BE2C (cell line): ENCODE measurements around the gene SCAF8.

Experiments
- DNase-seq: peaks from one replicate; pipeline ENCODE4 v3.0.0-alpha.2; 2020
- H3K27me3 ChIP-seq: fragments of 250-450 bp; sonication (Bioruptor Pico); 2 replicates; pipeline ENCODE4 v1.5.1; 2020; ENCODE audit warnings: mild to moderate bottlenecking
- H3K36me3 ChIP-seq: fragments of 250-450 bp; sonication (Bioruptor Pico); 2 replicates; pipeline ENCODE4 v1.5.1; 2020; ENCODE audit warnings: mild to moderate bottlenecking
- H3K4me1 ChIP-seq: fragments of 250-450 bp; sonication (Bioruptor Pico); 2 replicates; pipeline ENCODE4 v1.5.1; 2020
- H3K4me3 ChIP-seq: 2 replicates; pipeline ENCODE4 v1.5.1; 2011; ENCODE audit warnings: low read depth, low read length
- H3K9me3 ChIP-seq: fragments of 250-450 bp; sonication (Bioruptor Pico); 2 replicates; pipeline ENCODE4 v1.5.1; 2020
- CTCF ChIP-seq: IDR thresholded peaks from 2 replicates; pipeline ENCODE4 v1.5.1; 2012; ENCODE audit warnings: mild to moderate bottlenecking, low read depth, low read length

Gene SCAF8

DNA sequence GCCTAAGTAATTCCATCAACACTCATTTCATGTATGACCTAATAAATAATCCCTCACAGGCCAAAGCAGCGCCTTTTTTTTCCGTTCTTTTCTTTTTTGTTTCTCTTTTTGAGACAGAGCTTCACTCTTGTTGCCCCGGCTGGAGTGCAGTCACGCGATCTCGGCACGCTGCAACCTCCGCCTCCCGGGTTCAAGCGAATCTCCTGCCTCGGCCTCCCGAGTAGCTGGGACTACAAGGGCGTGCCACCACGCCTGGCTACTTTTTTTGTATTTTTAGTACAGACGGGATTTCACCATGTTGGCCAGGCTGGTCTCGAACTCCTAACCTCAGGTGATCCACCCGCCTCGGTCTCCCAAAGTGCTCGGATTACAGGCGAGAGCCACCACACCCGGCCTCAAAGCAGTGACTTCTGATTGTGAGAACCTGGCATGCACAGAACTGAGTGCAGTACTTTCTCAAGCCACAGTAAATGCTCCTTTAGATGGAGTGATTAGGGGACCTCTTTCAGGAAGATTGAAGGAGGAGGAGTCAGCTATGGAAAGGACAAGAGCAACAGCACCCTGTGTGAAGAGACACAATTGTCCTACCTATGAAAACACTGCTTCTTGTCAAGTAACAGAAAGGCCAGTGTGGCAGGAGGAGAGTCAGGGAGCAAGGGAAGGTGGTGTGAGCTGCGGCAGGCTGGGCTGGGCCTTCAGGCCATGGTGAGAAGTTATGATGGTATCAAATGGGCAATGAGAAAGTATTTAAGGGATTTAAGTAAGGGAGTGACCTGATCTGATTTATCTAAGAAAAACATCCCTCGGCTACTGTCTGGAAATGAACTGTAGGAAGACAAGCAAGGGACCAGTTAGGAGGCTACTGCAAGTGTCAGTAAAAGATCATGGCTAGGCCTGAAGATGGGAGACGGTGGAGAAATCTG lies 1.7 kb upstream of the SCAF8 start:
- no peak overlapping the region for H3K4me3 ChIP-seq
- no peak for DNase-seq
- H3K4me1 ChIP-seq: peaks cover 3% of the 10 kb centered on the region; the same call in 1 of the 2 replicates
- no peaks in the 10 kb centered on the region; the same call in 1 of the 2 replicates for H3K36me3 ChIP-seq
- H3K9me3 ChIP-seq: no peaks in the 10 kb centered on the region
- no peak for TF ChIP-seq CTCF
- no peaks in the 10 kb centered on the region for H3K27me3 ChIP-seq

DNA sequence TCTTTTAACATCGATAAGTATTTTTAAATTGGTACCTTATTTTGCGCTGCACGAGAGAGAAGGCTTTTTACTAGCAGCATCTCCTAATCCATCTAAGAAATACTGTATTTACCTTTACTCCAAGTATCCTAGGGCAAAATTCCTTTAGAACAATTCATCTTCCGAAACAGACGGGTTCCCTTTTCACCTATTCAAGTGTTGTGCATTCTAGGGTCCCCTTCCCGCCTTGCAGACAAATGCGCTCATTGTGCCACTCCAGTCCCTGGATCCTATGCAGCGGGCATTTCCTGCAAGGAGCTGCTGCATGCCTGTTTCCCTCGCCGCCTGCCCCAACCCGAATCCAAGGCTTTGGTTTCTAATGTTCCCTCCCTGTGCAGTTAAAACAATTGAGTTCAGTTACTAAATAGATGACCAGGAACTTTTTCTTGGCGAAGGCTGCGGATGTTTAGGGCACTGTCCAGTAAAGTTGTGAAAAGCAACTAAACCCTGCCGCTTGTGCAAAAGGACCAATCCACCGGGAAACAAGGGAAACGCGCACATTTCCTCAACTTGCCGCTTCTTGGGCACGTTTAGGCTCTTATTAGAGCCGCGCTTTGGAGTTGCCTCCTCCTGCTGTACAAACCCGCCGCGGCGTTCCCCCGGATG lies 556 bp upstream of the SCAF8 start:
- peaks cover 3% of the 10 kb centered on the region; the same call in 1 of the 2 replicates for H3K4me1 ChIP-seq
- peak; percentile 56 for DNase-seq
- no peaks in the 10 kb centered on the region for H3K27me3 ChIP-seq
- H3K36me3 ChIP-seq: no peaks in the 10 kb centered on the region; the same call in none of the 2 replicates
- peak overlapping the region; percentile 72 for H3K4me3 ChIP-seq
- no peaks in the 10 kb centered on the region for H3K9me3 ChIP-seq
- no peak for TF ChIP-seq CTCF

DNA sequence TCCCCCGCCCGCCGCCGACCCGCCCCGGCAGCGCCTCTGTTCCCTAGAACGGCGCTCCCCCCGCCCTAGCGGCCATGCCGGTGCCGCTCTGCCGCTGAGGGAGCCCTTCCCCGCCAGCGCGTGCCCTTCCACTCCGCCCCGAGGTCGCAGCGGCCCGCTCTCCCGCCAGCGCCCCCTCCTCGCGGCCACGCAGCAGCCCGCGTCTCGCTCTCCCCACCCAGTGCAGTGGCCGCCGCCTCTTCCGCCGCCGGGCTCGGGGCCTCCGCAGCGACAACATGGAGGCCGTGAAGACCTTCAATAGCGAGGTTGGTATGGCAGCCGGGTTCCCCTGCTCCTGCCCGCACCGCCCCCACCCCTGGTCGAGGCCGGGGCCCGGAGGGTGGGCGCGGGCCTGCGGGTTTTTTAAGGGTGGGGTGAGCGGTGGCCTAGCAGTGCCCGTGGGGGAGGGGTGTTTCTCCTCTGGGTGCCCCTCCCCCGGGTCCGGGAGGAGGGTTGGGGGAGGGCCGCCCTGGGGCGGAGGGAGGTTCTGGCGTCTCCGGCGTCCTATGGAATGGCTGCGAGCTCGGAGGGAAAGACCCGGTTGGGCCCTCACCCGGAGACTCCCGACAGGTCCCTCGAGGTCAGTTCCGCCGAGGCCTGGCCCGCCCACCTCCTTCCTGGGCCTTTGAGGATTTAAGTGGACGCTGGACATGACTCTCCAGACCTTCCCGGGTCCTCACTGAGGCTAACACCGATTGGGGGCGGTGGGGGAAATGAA lies 588 bp downstream of the SCAF8 start:
- TF ChIP-seq CTCF: no peak
- peak; percentile 97 for DNase-seq
- no peaks in the 10 kb centered on the region for H3K9me3 ChIP-seq
- H3K27me3 ChIP-seq: no peaks in the 10 kb centered on the region
- peaks cover 3% of the 10 kb centered on the region; the same call in 1 of the 2 replicates for H3K4me1 ChIP-seq
- H3K36me3 ChIP-seq: no peaks in the 10 kb centered on the region; the same call in none of the 2 replicates
- peak overlapping the region; percentile 72 for H3K4me3 ChIP-seq

DNA sequence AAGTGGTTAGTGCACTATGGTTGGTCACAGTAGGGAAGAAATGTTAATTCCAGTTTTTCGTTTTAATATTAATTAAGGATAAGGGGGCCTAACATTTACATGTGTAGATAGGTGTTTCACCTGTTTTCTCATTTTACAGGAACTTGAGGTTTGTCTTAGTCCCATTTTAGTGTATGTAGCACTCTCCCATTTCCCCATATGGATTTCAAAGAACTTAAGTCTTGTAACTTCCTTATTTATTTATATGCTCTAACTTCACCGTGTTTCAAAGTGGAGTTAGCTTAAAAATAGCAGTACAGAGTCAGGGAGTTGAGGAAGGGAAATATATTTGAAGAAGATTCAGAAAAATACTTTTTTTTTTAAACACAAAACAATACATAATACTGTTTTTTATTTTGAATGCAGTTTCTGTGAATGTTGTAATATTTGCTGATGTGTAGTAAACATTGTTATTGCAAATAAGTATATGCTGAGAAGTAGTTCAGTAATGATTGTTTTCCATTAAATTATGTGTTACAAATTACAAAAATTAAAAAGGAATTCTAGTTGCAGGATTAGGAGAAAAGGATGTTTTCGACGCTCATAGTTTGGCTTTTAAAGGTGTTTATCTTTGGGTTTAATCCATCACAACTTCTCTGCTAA lies 3.5 kb downstream of the SCAF8 start:
- TF ChIP-seq CTCF: no peak

DNA sequence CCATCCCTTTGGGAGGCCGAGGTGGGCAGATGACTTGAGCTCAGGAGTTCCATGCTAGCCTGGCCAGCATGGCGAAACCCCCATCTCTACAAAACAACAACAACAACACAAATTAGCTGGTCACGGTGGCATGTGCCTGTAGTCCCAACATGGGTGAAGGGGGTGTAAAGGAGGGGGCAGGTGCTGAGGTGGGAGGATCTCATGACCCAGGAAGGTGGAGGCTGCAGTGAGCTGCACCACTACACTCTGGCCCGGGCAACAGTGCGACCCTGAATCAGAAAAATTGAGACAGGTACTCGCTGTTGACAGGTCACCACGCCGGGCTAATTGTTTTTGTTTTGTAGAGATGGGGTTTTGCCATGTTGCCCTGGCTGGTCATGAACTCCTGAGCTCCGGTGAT lies 4.2 kb downstream of the SCAF8 start:
- DNase-seq: no peak
- H3K36me3 ChIP-seq: no peaks in the 10 kb centered on the region; the same call in none of the 2 replicates
- H3K4me3 ChIP-seq: no peak overlapping the region
- TF ChIP-seq CTCF: no peak
- no peaks in the 10 kb centered on the region for H3K27me3 ChIP-seq
- H3K4me1 ChIP-seq: peaks cover under 1% of the 10 kb centered on the region; the same call in 1 of the 2 replicates
- H3K9me3 ChIP-seq: no peaks in the 10 kb centered on the region

More for the DNA sequence above, 3.5 kb downstream of the SCAF8 start:
- H3K27me3 ChIP-seq: no peaks in the 10 kb centered on the region
- H3K4me1 ChIP-seq: peaks cover 3% of the 10 kb centered on the region; the same call in 1 of the 2 replicates
- DNase-seq: no peak
- H3K4me3 ChIP-seq: no peak overlapping the region
- no peaks in the 10 kb centered on the region for H3K9me3 ChIP-seq
- no peaks in the 10 kb centered on the region; the same call in none of the 2 replicates for H3K36me3 ChIP-seq
